CD4-positive, alpha-beta T cell treated with Interleukin-21 for 1 hour (primary cell): Measurements from ENCODE around the gene FRMD7.

ENCODE experiments used
- DNase-seq: peaks from one replicate; pipeline ENCODE4 v3.0.0-alpha.2; 2020

FRMD7 gene

GRCh38 chrX:132031867-132032266 lies 96.0 kb downstream of the FRMD7 start:
- DNase-seq: no peak

- no peak for DNase-seq
These were observed 97.6 kb downstream of the FRMD7 start for GRCh38 chrX:132030264-132030663.
